Esophagus squamous epithelium (tissue), 4 donors: ENCODE results near the gene COL28A1.

Experiments
- POLR2A ChIP-seq, 4 donors: fragments of 450-650 bp; IDR thresholded peaks; one replicate each; pipeline ENCODE4 v1.6.1; 2017; ENCODE audit warnings: antibody characterized with exemption in 4 of 4, mild to moderate bottlenecking in 4 of 4, moderate library complexity in 3 of 4
- TF ChIP-seq, protein P1 (sequence below), 6 experiments: fragments of 450-650 bp in 4 of 6; fragments of 200-600 bp in 2 of 6; sonication (generic) in 2 of 6; IDR thresholded peaks; one replicate each; pipeline ENCODE4 v1.5.1; 2016 to 2019; ENCODE audit warnings: antibody characterized with exemption in 6 of 6, mild to moderate bottlenecking in 4 of 6, moderate library complexity in 4 of 6

DNA sequence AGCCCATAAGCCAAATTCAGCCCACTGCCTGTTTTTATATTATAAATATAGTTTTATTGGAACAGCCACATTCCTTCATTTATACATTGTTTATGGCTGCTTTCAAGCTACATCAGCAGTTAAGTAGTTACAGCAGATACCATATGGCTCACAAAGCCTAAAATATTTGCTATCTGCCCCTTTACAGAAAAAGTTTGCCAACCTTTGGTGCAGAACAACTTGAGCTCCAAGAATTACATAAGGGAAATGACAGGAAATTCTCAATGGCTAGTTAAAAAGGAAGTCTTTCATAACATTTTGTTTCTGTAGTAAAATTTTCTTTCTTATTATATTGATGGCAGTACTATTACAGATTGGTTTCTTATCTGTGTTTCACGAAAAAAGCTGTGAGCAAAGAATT lies 59.3 kb downstream of the COL28A1 start:
- TF ChIP-seq, protein P1, sequence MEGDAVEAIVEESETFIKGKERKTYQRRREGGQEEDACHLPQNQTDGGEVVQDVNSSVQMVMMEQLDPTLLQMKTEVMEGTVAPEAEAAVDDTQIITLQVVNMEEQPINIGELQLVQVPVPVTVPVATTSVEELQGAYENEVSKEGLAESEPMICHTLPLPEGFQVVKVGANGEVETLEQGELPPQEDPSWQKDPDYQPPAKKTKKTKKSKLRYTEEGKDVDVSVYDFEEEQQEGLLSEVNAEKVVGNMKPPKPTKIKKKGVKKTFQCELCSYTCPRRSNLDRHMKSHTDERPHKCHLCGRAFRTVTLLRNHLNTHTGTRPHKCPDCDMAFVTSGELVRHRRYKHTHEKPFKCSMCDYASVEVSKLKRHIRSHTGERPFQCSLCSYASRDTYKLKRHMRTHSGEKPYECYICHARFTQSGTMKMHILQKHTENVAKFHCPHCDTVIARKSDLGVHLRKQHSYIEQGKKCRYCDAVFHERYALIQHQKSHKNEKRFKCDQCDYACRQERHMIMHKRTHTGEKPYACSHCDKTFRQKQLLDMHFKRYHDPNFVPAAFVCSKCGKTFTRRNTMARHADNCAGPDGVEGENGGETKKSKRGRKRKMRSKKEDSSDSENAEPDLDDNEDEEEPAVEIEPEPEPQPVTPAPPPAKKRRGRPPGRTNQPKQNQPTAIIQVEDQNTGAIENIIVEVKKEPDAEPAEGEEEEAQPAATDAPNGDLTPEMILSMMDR (IDR thresholded peaks at IDR 0.05), result no peak
- TF ChIP-seq POLR2A (IDR thresholded peaks at IDR 0.05), result no peak
